Astrocyte of the cerebellum (primary cell): ENCODE measurements around the gene TOR4A.
"Not testable (repeated sequence)": the region's sequence is repeated elsewhere in the genome, so short reads cannot be mapped to it uniquely, and the experiment has no call there.

ENCODE experiments used
- DNase-seq: peaks from one replicate; pipeline ENCODE4 v3.0.0-alpha.2; 2011; ENCODE audit warnings: low read depth
- H3K4me3 ChIP-seq: 2 replicates; pipeline ENCODE4 v1.5.1; 2011; ENCODE audit warnings: mild to moderate bottlenecking, low read depth, low read length, moderate library complexity
- in situ Hi-C: cut with HindIII; loops from 2 replicates; pipeline ENCODE4 v1.10.0; 2017; ENCODE audit warnings: low sequenced_read_pairs
- TF ChIP-seq, protein P1 (sequence below): IDR thresholded peaks from 2 replicates; pipeline ENCODE4 v1.5.1; 2012; ENCODE audit warnings: low read length, low read depth, moderate library complexity, mild to moderate bottlenecking; ENCODE audit errors: missing control alignments

The TOR4A gene

DNA sequence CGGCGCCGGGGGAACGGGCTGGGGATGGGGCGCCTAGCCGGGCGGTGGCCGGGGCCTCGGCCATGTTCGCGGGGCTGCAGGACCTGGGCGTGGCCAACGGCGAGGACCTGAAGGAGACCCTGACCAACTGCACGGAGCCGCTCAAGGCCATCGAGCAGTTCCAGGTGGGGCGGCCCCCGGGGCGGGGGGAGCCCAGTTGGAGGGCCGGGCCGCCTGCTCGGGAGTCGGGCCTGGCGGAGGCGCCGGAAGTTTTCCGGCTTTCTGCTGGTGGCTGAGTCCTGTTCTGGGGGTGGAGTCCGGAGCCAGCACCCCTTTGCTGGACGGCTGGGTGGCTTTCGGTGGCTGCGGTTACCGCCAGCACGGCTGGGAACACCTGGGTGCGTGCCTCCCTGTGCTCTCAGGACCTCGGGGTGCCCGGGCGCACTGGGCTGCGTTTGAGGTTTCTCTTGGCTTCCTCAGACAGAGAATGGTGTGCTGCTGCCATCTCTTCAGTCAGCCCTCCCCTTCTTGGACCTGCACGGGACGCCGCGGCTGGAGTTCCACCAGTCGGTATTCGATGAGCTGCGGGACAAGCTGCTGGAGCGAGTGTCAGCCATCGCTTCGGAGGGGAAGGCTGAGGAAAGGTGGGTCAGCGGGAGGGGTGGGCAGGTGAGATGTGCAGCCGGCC lies 21.9 kb upstream of the TOR4A start:
- DNase-seq, result no peak
- H3K4me3 ChIP-seq, result peak overlapping the region; percentile 95
- in situ Hi-C loops, result no loop called here
- TF ChIP-seq, protein P1, sequence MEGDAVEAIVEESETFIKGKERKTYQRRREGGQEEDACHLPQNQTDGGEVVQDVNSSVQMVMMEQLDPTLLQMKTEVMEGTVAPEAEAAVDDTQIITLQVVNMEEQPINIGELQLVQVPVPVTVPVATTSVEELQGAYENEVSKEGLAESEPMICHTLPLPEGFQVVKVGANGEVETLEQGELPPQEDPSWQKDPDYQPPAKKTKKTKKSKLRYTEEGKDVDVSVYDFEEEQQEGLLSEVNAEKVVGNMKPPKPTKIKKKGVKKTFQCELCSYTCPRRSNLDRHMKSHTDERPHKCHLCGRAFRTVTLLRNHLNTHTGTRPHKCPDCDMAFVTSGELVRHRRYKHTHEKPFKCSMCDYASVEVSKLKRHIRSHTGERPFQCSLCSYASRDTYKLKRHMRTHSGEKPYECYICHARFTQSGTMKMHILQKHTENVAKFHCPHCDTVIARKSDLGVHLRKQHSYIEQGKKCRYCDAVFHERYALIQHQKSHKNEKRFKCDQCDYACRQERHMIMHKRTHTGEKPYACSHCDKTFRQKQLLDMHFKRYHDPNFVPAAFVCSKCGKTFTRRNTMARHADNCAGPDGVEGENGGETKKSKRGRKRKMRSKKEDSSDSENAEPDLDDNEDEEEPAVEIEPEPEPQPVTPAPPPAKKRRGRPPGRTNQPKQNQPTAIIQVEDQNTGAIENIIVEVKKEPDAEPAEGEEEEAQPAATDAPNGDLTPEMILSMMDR, result no peak

- TF ChIP-seq, protein P1, result no peak
- peak overlapping the region; percentile 95 for H3K4me3 ChIP-seq
- in situ Hi-C loops, result no loop called here
- no peak for DNase-seq
Measured at GRCh38 chr9:137256362-137256761, 21.2 kb upstream of the TOR4A start.

DNA sequence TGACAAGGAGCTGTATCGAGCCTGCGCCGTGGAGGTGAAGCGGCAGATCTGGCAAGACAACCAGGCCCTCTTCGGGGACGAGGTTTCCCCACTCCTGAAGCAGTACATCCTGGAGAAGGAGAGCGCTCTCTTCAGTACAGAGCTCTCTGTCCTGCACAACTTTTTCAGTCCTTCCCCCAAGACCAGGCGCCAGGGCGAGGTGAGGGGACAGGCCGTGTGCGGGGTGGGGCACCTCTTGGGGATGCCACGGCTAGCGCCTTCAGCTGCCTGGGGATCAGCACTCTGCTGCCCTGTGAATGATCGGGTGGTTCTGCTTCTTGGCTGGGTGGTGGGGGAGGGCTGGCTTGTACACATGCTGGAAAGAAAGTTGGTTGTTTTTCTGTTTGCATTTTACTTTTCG lies 20.7 kb upstream of the TOR4A start:
- DNase-seq, result no peak
- peak overlapping the region; percentile 95 for H3K4me3 ChIP-seq
- in situ Hi-C loops, result no loop called here
- TF ChIP-seq, protein P1, result no peak

DNA sequence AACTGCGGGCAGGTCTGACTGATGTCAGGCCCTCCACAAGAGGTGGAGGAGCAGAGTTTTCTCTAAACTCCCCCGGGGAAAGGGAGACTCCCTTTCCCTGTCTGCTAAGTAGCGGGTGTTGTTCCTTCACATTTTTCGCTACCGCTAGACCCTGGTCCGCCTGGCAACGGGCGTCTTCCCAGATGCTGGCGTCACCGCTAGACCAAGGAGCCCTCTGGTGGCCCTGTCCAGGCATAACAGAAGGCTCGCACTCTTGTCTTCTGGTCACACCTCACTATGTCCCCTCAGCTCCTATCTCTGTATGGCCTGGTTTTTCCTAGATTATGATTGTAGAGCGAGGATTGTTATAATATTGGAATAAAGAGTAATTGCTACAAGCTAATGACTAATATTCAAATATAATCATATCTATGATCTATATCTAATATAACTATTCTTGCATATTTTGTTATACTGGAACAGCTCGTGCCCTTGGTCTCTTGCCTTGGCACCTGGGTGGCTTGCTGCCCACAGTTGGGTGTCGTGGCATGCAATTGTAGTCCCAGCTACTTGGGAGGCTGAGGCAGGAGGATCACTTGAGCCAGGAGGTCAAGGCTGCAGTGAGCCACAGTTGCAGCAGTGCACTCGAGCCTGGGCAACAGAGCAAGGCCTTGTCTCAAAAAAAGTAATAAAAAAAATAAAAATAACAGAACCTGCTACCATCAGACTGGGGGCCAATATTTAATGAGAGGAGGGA lies 15.2 kb upstream of the TOR4A start:
- TF ChIP-seq, protein P1, result peak; percentile 51
- DNase-seq, in situ Hi-C loops, H3K4me3 ChIP-seq: not testable (repeated sequence)

DNA sequence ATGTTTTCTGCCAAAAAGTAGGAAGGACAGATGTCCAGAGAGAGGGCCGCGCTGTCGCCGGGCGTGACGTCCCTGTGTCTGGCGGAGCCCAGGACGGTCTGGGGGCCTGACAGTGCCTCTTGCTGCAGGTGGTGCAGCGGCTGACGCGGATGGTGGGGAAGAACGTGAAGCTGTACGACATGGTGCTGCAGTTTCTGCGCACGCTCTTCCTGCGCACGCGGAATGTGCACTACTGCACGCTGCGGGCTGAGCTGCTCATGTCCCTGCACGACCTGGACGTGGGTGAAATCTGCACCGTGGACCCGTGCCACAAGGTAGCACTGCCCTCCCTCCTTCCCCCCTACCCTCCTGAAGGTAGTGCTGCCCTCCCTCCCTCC lies 14.6 kb upstream of the TOR4A start:
- in situ Hi-C loops, result no loop called here
- DNase-seq, result no peak
- TF ChIP-seq, protein P1, result no peak
- no peak overlapping the region for H3K4me3 ChIP-seq

DNA sequence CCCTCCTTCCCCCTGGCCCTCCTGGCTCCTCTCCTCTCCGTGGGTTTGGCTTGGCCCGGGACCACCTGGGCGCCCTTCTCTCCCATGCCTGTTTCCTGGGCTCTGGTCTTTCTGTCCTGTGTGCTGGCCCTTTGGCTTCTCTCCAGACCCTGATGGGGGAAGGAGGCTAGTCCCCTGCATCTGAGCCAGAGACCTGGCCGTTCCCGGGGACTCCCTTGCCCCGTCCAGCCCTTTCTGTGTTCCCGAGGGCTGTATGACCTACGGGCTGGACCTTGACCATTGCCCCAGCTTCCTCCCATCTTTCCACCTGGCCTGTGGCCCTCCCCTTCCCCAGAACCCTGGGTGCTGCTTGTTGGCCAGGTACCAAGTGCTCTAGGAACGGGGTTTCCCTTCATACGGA lies 14.0 kb upstream of the TOR4A start:
- H3K4me3 ChIP-seq, result no peak overlapping the region
- no peak for DNase-seq
- TF ChIP-seq, protein P1, result no peak
- in situ Hi-C loops, result no loop called here
